GM18517 (cell line): Measurements from ENCODE around the gene DCD.
A peak's percentile ranks its signal among the peaks of the same experiment; 100 is the strongest.

ENCODE experiments used
- ATAC-seq: cut with Tn5 transposase; IDR thresholded peaks from one replicate; pipeline ENCODE4 v1.9.1; 2021; ENCODE audit warnings: mild to moderate bottlenecking, moderate library complexity; ENCODE audit not compliant: unreplicated experiment

The DCD gene

GRCh38 chr12:54608769-54609168 lies 39.4 kb downstream of the DCD start:
- ATAC-seq = no peak

- ATAC-seq = no peak
Measured at GRCh38 chr12:54608156-54608555, 40.0 kb downstream of the DCD start.

- ATAC-seq = no peak
Measured at GRCh38 chr12:54606556-54606955, 41.6 kb downstream of the DCD start.

DNA sequence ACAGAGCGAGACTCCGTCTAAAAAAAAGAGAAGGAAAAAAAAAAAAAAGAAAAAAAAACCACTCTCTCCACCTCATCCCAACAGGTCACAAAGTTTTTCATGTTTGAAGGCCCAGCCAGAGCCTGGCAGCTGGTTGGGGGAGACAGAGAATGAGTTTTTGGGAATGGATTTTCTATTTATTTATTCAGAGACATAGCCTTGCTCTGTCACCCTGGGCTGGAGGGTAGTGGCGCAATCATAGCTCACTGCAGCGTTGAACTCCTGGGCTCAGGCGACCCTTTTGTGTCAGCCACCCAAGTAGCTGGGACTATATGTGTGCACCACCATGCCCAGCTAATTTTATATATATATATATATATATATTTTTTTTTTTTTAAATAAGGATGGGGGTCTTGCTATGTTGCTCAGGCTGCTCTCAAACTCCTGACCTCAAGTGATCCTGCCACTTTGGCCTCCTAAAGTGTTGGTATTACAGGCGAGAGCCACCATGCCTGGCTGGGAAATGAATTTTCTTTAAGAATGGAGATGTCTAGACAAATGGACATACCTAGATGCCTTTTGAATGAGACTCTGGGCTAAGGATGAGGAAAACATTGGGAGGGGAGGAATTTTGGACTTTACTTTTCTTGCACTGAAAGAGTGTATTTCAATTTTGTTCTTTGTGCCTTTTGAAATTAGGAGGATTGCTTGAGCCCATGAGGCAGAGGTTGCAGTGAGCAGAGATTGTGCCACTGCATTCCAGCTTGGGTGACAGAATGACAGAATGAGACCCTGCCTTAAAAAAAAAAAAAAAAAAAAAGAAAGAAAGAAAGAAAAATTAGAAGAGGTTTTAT lies 42.8 kb downstream of the DCD start:
- no peak for ATAC-seq

GRCh38 chr12:54604436-54604835 lies 43.7 kb downstream of the DCD start:
- ATAC-seq = no peak

DNA sequence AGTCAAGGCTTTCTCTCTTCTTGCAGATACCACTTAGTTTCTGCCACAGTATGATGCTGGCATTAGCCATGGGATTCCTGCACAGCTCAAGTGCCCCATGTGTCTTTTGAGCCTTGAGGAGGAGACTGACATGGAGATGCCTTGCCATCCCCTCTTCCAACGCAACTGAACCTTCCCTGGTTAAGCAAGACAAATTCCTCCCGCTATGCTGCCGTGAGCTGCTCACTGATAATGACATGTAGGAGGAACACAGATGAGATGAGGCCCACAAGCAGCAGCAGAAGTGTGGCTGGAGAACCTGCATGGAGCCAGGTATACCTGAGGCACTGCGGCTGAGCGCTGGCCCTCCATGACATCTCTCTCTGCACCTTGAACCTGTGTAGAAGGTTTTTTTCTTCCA lies 44.3 kb downstream of the DCD start:
- ATAC-seq = no peak

DNA sequence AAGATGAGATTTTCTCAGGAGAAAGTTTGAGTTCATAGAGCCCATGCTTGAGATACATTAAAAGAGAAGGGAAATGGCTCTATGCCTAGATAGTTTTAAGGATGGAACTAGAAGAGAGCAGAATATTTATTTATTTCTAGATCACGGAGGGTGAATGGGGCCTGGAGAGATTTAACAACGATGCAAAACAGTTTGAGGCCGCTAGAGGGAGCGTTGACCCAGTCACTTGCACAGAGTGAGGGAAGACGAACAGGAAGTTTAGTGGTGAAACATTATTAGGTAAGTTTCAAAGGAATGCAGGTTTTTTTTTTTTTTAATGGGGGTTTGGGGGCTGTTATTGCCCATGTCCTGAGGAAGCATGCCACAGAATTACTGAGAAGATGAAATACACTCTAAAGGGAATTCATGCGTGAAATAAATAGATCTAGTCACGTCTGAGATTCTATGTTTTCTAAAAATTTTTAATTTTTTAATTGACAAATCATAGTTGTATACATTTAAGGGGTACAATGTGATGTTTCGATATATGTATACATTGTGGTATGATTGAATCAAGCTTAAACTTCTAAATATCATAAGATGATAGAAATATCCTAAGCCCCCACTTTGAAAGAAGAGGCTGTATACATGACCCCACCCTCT lies 44.9 kb downstream of the DCD start:
- peak; percentile 91 for ATAC-seq

GRCh38 chr12:54602661-54603060 lies 45.5 kb downstream of the DCD start:
- no peak for ATAC-seq

GRCh38 chr12:54601841-54602240 lies 46.3 kb downstream of the DCD start:
- no peak for ATAC-seq

- no peak for ATAC-seq
Measured at GRCh38 chr12:54598970-54599369, 49.2 kb downstream of the DCD start.

DNA sequence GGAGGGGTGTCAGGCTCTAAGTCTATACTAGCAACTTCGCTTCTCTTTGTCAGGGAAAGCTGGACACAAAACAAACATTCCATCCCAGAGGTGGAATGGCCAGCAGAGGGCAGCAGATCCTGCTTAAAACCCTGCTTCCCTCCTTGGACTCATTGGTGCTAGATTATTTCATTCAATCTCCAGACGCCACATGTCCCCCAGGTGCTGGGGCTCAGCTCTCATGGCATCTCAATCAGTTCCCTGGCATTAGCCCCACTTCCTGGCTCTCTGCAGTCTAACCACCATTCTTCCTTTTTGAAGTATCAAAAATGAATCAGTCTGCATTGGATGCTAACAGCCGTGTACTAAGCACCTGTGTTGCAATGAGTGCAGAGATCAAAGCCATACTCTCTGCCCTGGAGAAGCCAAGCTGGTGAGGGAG lies 51.6 kb downstream of the DCD start:
- no peak for ATAC-seq

DNA sequence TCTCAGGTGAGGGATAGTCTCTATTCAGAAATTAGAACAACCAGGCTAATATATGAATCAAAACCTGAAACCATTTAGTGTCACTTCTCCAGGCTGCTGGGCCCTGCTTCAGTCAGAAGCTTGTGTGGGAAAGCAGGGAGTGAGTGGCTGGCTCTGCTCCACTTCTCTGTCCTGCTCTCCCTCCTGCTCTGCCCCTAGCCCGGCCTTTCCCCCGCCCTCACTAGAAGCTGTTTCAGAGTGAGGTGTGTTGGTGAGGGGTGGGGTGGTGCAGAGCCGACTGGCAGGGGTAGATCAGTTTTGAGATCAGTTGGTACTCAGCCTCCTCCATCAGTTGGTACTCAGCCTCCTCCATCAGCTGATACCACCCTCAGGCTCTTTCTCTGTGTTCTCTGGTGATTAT lies 52.7 kb downstream of the DCD start:
- ATAC-seq = no peak
